ENCODE results near the gene SLC2A9.

DNA sequence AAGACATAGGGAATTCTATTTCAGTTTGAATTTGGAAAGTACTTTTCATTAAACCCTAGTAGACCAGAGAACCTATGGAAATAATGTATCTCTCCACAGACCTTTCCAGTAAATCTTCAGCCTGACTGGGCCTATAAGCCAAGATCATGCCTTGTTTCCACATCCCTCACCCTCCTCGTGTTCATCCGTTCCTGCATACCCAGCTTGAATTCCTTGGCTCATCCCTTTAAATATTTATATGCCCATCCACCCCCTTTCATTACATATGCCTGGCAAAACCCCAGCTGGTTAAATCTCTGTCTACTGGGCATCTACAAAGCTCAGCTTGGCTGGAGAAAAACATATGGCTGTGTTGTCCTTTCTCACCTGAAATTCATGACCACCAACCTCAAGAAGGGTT is 32.4 kb downstream of the SLC2A9 start:
- TF ChIP-seq, protein P1, sequence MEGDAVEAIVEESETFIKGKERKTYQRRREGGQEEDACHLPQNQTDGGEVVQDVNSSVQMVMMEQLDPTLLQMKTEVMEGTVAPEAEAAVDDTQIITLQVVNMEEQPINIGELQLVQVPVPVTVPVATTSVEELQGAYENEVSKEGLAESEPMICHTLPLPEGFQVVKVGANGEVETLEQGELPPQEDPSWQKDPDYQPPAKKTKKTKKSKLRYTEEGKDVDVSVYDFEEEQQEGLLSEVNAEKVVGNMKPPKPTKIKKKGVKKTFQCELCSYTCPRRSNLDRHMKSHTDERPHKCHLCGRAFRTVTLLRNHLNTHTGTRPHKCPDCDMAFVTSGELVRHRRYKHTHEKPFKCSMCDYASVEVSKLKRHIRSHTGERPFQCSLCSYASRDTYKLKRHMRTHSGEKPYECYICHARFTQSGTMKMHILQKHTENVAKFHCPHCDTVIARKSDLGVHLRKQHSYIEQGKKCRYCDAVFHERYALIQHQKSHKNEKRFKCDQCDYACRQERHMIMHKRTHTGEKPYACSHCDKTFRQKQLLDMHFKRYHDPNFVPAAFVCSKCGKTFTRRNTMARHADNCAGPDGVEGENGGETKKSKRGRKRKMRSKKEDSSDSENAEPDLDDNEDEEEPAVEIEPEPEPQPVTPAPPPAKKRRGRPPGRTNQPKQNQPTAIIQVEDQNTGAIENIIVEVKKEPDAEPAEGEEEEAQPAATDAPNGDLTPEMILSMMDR (IDR thresholded peaks at IDR 0.05) = no peak
- TF ChIP-seq POLR2AphosphoS5 (IDR thresholded peaks at IDR 0.05; ENCODE audit: low read depth, low read length) = no peak
- no peak for TF ChIP-seq SIN3A (IDR thresholded peaks at IDR 0.05; ENCODE audit: borderline replicate concordance, insufficient read depth, low read depth, low read length)
- TF ChIP-seq, protein P2, sequence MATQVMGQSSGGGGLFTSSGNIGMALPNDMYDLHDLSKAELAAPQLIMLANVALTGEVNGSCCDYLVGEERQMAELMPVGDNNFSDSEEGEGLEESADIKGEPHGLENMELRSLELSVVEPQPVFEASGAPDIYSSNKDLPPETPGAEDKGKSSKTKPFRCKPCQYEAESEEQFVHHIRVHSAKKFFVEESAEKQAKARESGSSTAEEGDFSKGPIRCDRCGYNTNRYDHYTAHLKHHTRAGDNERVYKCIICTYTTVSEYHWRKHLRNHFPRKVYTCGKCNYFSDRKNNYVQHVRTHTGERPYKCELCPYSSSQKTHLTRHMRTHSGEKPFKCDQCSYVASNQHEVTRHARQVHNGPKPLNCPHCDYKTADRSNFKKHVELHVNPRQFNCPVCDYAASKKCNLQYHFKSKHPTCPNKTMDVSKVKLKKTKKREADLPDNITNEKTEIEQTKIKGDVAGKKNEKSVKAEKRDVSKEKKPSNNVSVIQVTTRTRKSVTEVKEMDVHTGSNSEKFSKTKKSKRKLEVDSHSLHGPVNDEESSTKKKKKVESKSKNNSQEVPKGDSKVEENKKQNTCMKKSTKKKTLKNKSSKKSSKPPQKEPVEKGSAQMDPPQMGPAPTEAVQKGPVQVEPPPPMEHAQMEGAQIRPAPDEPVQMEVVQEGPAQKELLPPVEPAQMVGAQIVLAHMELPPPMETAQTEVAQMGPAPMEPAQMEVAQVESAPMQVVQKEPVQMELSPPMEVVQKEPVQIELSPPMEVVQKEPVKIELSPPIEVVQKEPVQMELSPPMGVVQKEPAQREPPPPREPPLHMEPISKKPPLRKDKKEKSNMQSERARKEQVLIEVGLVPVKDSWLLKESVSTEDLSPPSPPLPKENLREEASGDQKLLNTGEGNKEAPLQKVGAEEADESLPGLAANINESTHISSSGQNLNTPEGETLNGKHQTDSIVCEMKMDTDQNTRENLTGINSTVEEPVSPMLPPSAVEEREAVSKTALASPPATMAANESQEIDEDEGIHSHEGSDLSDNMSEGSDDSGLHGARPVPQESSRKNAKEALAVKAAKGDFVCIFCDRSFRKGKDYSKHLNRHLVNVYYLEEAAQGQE (IDR thresholded peaks at IDR 0.05; ENCODE audit: insufficient read depth in 1 of 2, low read depth in 2 of 2, low read length in 1 of 2) = no peak

Data from Panc1 (cell line).